Measurements from ENCODE around the gene C1GALT1.
A peak's percentile ranks its signal among the peaks of the same experiment; 100 is the strongest.
"Not testable (repeated sequence)": the region's sequence is repeated elsewhere in the genome, so short reads cannot be mapped to it uniquely, and the experiment has no call there.

C1GALT1 gene

DNA sequence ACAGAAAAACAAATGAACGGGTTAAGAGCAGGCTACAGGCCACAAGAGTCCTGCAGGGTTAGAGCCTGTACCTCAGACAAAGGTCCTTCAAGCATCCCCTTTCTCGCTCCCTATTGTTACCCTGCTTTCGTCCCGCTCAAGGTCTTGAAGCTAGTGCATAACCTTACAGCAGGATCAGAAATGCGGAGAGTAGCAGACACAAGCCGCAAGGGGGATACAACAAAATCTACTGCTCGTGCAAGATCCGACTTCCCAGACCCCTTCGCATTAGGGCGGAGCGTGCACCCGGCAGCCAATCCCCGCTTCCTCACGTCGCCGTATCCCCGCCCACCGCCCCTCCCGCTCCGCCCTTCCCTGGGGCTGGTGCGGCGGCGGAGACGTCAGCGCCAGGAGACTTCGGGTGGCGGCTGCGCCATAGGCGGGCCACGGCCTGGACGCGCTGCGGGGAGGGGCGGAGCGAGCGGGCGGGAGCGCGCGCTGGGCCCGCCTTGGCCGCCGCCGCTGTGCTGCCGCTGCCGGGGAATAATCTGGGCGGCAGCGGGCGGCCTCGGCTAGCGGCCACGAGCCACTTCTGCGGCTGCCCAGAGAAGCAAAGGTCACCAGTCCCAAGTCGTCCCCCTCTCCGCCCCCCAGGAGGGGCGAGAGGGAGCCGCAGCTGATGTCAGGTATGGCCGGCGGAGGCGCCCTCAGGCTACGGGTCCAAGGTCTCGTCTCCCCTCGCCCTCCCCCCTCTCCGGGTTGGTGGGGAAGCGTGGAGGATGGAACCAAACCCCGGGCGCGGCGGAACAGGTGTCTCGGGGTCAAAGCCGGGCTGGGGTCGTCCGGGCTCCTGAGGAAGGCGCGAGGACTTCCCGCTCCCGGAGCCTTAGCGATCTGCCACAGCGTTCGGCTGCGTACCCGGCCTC lies at the start of gene C1GALT1:
TSS of gene C1GALT1 (plus strand) at position 389 of the 905 bp plus-strand sequence. CDS start 51,776 bp downstream, outside the sequence.
- DNase-seq, result peak; percentile 98

DNA sequence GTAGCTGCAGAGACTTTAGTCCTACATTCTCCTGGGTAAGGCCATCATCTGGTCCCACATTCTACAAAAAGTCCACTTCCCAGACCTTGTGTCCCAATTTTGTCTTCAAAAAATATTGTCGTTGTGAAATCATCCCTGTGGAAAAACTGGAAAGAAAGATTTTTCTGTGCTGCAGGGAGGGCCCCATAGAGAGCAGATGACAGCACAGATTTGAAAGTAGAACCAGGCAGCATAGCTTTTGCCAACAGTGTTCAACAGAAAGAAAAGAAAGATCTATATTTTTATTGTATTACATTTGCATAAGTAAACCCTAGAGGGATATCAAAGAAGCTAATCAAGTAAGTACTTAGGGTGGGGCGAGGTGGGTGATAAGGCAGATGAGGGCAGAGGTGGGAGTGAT lies 48.3 kb upstream of the C1GALT1 start:
- DNase-seq, result no peak

DNA sequence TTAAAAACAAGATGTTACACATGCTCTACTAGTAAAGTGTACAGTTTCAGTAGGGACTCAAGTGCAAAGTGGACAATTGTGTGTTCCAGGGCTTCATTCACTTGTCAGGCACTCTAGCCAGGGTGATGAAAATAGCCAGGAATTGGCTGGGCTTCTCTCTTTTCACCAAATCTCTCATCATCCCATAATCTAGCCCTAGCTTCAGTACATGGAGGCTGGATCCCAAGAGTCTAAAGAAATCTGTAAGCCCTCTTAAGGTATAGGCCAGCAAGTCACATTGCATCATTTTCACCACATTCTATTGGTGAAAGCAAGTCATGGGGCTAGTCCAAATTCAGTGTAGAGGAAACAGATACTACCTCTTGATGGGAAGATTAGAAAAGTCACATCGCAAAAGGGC lies 47.3 kb upstream of the C1GALT1 start:
- DNase-seq, result no peak

DNA sequence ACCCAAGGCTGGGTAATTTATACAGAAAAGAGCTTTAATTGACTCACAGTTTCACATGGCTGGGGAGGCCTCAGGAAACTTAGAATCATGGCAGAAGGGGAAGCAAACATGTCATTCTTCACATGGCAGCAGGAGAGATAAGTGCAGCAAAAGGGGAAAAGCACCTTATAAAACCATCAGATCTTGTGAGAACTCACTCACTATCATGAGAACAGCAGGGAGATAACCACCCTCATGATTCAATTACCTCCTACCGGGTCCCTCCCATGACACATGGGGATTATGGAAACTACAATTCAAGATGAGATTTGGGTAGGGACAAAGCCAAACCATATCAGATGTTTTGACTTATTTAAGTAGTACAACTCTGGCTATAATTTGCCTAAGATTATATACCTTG lies 46.4 kb upstream of the C1GALT1 start:
- not testable (repeated sequence) for DNase-seq

DNA sequence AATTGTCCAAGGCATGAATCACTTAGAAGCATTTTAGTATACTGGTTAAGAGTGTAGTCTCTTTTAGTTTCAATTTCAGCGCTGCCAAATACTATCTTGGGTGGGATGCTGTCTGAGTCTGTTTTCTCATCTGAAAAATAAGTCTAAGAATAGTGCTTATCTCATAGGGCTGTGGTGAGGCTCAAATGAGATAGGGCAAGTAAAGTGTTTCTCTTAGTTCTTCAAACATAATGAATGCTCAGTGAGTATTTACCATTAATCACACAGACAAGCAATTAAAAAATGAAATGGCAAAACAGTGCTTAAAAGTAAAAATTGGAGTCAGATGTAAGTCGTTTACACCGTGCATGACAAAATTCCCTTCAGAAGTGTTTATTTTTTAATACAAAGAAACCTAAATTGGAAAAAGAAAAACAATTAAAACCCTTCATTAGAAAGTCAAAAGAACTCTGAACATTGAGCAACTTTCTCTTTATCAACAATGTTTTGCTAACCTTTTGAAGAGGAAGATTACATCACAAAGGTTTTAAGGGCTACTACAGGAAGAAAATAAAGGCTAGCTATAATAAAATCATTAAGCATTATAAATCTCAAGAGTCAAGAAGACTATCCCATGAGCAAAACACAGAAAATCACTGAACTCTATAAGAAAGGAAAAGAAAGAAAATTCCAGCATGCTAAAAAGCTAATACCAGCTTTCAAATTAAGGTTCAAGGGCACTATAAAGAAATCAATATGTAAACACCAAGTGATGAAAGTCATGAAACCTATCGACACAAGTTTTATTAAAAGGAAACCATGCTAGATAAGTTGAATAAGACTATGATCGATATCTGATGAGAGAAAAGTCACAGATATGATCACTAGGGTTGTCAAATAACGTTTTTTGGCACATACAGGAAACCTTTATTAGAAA lies 45.6 kb upstream of the C1GALT1 start:
- DNase-seq, result no peak

DNA sequence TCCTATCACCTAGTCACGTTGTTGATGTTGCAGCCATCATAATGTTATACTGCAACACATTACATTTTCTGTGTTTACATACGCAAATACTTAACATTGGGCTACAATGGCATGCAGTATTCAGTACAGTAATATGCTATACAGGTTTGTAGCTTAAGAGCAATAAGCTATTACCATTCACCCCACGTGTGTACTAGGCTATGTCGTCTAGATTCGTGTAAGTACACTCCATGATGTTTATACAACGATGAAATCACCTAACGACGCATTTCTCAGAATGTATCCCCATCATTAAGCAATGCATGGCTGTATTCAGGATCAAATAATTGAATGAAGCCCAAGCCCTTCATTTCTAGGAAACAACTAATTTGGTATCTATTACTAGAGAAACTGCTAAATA lies 43.4 kb upstream of the C1GALT1 start:
- no peak for DNase-seq

DNA sequence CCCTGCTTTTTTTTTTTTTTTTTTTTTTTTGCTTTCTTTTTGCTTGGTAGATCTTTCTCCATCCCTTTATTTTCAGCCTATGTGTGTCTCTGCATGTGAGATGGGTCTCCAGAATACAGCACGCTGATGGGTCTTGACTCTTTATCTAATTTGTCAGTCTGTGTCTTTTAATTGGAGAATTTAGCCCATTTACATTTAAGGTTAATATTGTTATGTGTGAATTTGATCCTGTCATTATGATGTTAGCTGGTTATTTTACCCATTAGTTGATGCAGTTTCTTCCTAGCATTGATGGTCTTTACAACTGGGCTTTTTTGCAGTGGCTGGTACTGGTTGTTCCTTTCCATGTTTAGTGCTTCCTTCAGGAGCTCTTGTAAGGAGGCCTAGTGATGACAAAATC lies 38.9 kb upstream of the C1GALT1 start:
- not testable (repeated sequence) for DNase-seq

DNA sequence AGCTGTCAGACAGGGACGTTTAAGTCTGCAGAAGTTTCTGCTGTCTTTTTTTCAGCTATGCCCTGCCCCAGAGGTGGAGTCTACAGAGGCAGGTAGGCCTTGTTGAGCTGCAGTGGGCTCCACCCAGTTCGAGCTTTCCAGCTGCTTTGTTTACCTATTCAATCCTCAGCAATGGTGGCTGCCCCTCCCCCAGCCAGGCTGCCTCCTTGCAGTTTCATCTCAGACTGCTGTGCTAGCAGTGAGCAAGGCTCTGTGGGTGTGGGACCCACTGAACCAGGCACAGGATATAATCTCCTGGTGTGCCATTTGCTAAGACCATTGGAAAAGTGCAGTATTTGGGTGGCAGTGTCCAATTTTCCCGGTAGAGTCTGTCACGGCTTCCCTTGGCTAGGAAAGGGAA lies 37.2 kb upstream of the C1GALT1 start:
- not testable (repeated sequence) for DNase-seq

DNA sequence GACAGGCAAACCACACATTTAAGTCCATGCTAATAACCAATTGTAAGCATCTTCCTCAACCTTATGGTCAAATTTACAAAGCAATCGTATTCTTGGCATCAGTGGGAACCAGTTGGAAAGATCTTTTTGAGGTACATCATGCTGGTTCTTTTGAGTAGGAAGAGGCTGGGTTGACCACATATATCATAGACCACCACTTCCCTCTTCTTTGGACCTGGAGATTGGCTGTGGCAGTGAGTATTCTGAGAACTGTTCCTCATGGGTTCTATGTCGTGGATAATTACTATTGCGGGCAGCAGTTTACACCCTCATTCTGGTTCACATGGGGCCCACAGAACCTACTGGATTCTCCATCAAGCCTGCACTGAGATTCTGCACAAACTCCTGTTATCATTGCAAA lies 35.5 kb upstream of the C1GALT1 start:
- DNase-seq, result no peak

DNA sequence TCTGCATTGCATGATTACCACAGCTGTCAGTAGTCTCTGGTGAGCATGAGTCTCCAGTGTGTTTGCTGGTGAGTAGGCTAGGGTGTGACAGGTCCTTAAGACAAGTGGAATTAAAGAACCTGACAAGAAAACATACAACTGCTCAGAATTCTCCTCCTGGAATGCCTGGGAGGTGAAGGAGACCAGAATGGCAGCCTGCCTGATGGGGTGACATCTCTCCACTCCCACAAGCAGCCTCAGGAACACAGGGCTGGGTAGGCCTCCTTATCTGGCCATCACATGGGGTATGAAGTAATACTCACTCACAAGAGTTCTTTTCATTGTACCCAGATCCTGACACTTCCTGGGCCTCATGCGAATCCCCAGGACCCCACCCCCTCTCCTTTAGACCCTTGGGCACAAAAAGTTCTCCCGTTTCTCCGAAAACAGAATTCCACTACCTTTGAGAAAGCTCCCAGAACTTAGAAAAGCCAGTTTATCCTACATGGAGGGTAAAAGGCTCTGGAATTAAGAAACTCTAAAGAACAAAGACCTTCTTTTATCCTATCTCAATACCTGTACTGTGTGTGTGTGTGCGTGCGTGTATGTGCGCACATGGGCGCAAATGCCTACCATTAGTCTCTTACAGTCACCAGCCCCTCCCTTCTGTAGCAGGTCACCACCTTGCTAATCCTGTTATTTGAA lies 33.4 kb upstream of the C1GALT1 start:
- no peak for DNase-seq

DNA sequence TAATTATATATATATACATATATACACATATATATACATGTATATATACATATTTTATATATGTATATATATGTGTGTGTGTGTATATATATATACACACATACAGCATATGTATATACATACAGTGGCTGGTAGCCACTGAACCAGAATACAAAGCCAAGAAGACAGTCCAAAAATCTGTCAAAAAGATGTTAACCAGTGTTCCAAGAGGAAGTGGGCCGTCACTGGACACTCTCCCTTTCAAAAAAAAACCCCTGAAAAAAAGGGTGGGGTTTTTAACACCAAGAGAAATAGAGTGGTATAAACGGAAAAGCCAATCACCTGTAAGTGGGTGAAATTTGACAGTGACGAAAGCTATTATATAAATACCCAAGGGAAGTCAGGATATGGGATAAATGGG lies 31.1 kb upstream of the C1GALT1 start:
- no peak for DNase-seq

DNA sequence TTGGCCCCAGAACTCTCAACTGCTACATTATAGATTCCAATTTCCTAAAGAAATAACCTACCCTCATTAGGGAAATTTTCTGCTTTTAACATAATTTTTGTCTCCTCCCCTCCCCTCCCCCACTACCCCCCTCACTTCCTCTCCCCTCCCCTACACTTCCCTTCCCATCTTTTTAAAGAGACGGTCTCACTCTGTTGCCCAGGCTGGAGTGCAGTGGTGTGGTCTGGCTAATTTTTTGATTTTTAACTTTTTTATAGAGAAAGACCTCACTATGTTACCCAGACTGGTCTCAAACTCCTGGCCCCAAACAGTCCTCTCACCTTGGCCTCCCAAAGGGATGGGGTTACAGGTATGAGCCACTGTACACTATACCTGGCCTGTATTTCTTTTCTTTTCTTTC lies 30.5 kb upstream of the C1GALT1 start:
- no peak for DNase-seq

DNA sequence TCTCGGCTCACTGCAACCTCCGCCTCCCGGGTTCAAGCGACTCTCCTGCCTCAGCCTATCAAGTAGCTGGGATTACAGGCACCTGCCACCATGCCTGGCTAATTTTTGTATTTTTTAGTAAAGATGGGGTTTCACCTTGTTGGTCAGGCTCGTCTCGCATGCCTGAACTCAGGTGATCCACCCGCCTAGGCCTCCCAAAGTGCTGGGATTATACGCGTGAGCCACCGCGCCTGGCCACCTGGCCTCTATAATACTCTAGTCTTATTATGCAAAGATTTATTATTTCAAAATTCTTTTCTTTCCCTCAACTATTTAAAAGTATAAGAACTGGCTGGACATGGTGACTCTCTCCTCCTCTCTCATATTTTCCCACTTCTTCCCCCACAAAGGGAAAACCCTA lies 30.0 kb upstream of the C1GALT1 start:
- DNase-seq, result no peak

DNA sequence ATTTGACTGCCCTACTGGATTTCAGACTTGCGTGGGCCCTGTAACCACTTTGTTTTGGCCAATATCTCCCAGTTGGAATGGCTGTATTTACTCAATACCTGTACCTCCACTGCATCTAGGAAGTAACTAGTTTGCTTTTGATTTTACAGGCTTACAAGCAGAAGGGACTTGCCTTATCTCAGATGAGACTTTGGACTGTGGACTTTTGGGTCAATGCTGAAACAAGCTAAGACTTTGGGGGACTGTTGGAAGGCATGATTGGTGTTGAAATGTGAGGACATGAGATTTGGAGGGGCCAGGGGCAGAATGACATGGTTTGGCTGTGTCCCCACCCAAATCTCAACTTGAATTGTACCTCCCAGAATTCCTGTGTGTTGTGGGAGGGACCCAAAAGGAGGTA lies 28.0 kb upstream of the C1GALT1 start:
- not testable (repeated sequence) for DNase-seq

DNA sequence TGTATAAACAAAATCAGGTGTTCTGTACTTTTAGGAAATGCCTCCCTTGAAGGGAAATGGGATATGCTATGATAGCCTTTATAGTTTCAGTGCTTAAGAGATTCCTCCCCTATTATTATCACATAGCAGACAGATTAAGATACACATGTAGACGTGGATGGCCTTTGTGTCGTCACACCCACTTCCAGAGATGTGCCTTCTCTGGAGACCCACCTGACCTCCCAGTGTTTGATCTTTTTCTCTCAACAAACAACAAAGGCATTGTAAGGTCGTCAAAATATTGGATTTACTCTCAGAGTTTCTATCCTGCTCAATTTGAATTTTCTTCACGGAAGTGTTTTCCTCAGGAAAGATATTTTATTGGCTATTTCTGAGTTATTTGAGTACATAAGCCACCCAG lies 25.7 kb upstream of the C1GALT1 start:
- no peak for DNase-seq

DNA sequence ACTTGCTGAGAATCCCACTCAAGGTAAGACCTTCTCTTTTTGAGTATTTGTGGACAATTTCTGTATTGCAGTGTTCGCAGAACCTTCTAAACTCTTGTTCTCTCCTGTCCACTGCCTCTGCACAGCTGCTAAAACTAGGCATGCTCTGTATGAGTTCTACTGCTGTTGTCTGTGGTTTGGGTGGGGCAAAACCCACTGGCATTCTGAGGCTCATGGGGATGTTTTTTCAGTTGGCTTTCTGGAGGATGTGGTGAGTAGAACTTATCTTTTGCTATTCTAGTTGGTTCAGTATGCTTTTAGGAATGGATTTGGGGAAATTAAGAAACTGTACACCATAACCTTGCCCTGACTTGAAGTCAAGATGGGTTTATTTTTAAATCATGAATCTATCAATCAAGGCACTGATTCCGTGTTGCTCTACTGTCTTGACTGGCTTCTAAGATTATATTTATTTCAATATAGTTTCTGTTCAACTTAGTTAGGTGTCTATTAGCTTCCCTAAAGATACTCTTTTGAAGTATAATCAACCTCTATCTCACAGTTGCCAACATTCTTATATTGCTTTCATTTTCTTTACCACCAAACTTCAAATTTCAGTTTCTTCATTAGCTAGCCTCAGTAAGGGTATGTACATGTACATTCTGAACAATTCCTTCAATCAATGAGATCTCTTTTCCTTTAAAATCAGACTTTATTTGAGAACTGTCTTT lies 25.0 kb upstream of the C1GALT1 start:
- peak; percentile 69 for DNase-seq

DNA sequence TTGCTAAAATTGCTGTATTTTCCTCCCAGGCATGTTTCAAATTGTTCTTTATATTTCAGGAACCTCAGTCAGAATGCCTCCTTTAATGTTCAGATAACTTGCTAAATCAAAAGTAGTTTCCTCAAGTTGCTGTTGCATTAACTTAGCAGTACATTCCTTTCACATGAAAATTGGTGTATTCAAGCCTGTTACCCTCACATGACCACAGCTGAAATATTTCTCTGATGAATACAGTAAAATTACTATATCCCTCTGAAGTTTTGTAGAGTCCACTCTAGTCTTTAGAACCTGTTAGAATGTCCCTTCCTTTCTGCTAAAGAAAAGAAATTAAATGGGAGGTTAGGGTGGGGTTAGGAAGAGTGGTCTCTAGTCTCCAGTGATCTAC lies 24.5 kb upstream of the C1GALT1 start:
- DNase-seq, result no peak

DNA sequence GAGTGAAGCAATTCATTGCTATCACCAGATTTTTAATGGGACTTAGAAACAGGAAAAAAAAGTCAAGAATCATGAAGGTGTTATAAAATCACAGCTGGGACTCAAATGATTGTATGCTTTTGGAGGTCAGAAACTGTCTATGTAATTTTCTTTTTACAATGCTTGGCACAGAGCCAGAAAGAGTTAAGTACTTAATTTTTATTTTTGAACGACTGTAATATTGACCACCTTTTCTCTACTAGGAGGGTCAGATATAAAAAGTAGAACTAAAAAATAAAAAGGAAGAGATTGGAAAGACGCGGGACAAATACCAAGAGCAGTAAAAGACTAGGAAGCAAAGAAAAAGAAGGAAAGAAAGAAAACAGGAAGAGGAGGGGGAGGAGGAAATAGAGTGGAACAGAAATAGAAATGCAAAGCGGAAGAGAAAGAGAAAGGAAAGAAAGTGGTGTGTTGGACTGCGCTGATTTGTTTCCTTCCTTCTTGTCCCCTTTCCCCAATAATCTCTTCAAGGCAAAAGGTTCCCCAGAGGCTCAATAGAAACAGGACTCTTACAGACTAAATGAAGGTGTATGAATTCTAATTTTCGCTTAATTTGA lies 23.2 kb upstream of the C1GALT1 start:
- no peak for DNase-seq

DNA sequence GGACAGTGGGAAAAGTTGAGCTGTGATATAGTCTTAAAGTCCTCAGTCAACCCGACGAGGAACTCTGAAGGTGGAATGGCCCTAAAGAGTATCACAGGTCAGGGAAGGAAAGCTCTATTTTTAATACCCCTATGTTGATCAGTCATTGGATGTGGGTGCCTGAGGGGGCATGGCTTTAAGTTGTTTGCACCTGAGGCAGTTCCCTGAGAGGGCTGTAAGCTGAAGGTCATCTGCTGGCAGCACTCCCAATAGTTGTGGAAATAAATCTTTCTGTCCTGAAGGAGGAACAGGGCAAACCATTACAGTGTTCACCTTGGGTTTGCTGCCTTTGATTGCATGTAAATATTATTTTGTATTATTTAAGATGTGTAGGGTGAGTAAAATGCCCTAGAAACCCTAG lies 17.8 kb upstream of the C1GALT1 start:
- DNase-seq, result no peak

DNA sequence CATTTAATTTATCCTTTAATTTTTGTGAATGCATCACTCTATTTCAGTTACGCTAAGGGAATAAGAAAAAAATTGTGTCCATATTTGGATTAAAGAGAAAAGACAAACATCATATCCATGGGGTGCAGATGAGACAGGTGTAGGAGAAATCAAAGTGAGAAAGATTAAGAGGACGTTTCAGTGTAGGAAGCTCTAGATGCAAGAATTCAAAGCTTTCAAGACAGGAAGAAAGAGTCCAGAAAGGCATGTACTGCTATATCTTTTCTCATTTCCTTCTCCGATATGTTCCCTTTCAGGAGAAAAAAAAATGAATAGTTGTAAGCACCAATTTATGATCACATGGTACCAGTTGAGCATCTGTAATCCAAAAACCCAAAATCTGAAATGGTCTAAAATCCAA lies 17.0 kb upstream of the C1GALT1 start:
- DNase-seq, result no peak

DNA sequence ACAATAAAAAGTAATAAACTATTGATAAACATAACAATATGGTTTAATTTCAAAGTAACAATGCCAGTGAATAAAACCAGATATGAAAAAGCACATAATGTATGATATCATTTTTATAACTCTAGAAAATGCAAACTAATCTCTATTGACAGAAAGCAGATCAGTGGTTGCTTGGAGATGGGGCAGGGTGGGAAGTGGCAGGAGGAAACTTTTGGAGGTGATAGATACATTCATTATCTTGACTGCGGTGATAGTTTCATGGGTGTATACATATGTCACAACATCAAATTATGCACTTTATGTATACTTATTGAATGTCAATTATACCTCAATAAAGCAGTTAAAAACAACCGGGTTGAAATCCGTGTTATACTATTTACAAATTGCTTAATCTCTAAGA lies 16.0 kb upstream of the C1GALT1 start:
- no peak for DNase-seq

DNA sequence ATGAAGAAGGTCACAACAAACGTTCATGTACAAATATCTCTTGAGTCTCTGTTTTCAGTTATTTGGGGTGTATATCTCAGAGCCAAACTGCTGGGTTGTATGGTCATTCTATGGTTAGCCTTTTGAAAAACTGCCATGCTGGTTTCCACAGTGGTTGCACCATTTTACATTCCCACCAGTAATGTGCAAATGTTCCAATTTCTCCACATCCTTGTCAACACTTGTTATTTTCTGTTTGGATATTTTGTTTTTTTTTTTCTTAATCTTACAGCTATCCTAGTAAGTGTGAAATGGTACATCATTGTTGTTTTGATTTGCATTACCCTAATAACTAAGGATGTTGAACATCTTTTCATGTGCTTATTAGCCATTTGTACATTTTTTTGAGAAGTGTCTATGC lies 13.0 kb upstream of the C1GALT1 start:
- DNase-seq, result no peak
